KOPT-K1 (cell line): Measurements from ENCODE around the gene EPHB6.

Experiments
- H3K27ac ChIP-seq: fragments of 200-600 bp; sonication (generic); 2 replicates; pipeline ENCODE4 v1.5.1; 2016; ENCODE audit warnings: antibody characterized with exemption, mild to moderate bottlenecking, low read depth, low read length; ENCODE audit not compliant: poor library complexity, severe bottlenecking
- H3K36me3 ChIP-seq: fragments of 200-600 bp; sonication (generic); 2 replicates; pipeline ENCODE4 v1.5.1; 2017; ENCODE audit warnings: antibody characterized with exemption, mild to moderate bottlenecking, low read length, moderate library complexity; ENCODE audit not compliant: insufficient read depth
- H3K9me3 ChIP-seq: fragments of 200-600 bp; sonication (generic); 2 replicates; pipeline ENCODE4 v1.5.1; 2017; ENCODE audit warnings: antibody characterized with exemption, low read length, mild to moderate bottlenecking; ENCODE audit not compliant: insufficient read depth, poor library complexity, severe bottlenecking

EPHB6 gene

GRCh38 chr7:142919656-142920055 is 64.8 kb downstream of the EPHB6 start:
- Histone ChIP-seq H3K36me3 (no peaks in the 10 kb centered on the region), H3K9me3 (no peaks in the 10 kb centered on the region), H3K27ac (no peak overlapping the region)
